ENCODE results near the gene MPPED1.
A peak's percentile ranks its signal among the peaks of the same experiment; 100 is the strongest.

MPPED1 gene

DNA sequence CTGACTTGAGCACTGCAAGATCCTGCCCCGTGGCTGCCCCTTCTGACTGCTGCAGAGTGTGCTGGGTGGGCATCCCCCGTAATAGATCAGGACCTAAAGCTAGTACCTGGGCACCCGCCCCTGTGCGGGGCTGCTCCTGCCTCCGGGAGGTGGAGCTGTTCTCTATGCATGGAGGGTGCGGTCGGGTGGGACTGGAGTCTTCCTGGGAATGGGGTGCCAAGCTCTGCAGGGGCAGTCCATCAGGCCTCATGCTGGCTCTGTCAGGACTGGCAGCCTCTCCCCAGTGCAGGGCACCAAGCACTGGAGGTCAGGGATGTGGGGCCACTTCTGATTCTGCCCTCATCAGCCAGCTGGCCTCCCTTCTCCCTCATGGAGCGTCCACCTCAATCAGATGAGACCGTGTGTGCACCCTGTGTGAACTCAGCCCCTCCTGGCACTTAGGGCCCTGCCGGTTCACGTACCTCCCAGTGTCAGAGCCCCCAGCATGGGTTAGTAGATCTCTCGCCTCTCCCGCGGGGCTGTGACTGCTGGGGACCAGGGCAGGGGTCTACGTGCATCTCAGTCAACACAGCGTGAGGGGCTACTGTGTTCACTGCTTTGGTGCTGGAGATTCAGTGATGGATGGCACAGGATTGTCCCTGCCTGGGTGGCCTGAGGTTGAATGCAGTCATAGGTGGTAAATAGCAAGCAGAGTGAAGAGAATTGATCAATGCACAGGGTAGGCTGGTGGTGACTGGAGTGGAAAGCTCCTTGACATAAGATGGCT, 30.8 kb downstream of the MPPED1 start:
- Histone ChIP-seq H3K9me3 (ENCODE audit: severe bottlenecking) (no peaks in the 10 kb centered on the region), H3K27ac (no peak overlapping the region), H3K36me3 (0 out of 2 replicates have a peak, but pooled peaks cover 1% of the 10 kb centered on the region), H3K27me3 (ENCODE audit: insufficient read depth, low read depth, severe bottlenecking) (no peaks in the 10 kb centered on the region), H3K4me3 (ENCODE audit: low read depth, low read length) (no peak overlapping the region)
- TF ChIP-seq, protein P1, sequence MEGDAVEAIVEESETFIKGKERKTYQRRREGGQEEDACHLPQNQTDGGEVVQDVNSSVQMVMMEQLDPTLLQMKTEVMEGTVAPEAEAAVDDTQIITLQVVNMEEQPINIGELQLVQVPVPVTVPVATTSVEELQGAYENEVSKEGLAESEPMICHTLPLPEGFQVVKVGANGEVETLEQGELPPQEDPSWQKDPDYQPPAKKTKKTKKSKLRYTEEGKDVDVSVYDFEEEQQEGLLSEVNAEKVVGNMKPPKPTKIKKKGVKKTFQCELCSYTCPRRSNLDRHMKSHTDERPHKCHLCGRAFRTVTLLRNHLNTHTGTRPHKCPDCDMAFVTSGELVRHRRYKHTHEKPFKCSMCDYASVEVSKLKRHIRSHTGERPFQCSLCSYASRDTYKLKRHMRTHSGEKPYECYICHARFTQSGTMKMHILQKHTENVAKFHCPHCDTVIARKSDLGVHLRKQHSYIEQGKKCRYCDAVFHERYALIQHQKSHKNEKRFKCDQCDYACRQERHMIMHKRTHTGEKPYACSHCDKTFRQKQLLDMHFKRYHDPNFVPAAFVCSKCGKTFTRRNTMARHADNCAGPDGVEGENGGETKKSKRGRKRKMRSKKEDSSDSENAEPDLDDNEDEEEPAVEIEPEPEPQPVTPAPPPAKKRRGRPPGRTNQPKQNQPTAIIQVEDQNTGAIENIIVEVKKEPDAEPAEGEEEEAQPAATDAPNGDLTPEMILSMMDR (IDR thresholded peaks at IDR 0.05; ENCODE audit: low read depth, low read length) = no peak
- DNase-seq = no peak

DNA sequence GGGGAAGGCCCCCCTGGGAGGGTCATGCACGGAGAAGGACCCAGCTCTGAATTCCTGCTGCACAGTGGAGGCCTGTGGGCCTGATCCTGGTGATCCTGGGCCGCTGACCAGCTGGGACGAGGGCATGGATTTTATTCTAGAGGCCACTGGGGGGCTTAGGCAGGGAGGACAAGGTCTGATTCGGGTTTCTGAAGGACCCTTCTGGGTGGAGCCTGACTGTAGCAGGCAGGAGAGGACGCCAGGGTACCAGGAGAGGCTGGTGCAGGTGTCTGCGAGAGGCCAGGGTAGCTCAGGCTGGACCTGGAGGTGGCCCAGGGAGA, 31.3 kb downstream of the MPPED1 start:
- no peak overlapping the region for H3K4me3 ChIP-seq (ENCODE audit: low read depth, low read length)
- TF ChIP-seq, protein P1 (IDR thresholded peaks at IDR 0.05; ENCODE audit: low read depth, low read length) = no peak

DNA sequence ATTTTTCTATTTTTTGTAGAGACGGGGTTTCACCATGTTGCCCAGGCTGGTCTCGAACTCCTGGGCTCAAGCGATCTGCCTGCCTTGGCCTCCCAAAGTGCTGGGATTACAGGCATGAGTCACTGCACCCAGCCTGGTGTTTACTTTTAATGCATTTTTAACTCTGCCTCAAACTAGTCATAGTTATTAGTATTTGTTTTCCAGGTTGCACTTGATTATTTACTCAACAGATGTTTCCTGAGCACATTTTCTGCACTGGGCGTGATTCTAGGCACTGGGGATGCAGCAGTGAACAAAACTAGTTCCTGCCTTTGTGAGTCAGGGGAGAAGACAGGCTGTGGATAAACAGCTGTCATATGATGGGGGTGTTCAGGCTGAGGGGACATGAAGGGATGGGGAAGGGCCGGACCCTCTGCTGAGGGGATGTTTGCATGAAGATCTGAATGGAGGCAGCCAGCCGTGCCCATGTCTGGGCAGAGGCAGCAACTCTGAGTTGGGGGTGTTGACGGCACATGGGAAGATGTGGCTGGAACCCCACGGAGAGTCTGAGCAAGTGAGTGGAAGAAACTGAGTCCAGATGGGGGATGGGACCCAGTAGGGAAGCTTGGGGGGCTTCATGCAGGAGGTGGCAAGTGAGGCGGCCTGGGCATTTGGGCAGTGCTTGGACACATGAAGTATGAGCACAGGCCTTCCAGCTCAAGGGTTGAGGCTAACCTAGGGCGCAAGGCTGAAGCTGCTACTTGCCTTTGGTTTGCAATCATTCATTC, 34.4 kb downstream of the MPPED1 start:
- DNase-seq = no peak
- no peaks in the 10 kb centered on the region for H3K9me3 ChIP-seq (ENCODE audit: severe bottlenecking)

More for the DNA sequence above, 31.3 kb downstream of the MPPED1 start:
- DNase-seq = no peak
- H3K36me3 ChIP-seq = no peaks in the 10 kb centered on the region
- no peaks in the 10 kb centered on the region for H3K9me3 ChIP-seq (ENCODE audit: severe bottlenecking)
- H3K27ac ChIP-seq = no peak overlapping the region
- no peaks in the 10 kb centered on the region for H3K27me3 ChIP-seq (ENCODE audit: insufficient read depth, low read depth, severe bottlenecking)

DNA sequence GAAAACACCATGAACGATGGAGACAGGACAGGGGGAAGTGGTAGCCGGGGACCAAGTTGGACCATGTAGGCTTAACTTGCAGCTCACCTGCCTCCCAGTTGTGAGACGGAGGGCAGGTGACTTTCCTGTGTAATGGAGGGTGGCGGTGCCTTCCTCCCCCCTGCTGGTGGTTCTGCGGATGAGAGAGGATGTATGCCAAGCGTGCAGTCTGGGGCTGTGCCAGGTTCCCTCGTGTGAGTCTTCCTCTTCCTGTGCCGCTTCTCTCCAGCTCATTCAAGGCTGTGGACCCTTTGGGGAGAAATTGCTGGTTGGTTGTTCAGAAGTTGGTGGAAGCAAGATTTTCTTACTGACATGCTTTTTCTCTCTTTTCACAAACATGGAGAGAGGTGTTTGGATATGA, 35.1 kb downstream of the MPPED1 start:
- Histone ChIP-seq H3K4me3 (ENCODE audit: low read depth, low read length) (no peak overlapping the region), H3K27ac (no peak overlapping the region), H3K36me3 (no peaks in the 10 kb centered on the region), H3K27me3 (ENCODE audit: insufficient read depth, low read depth, severe bottlenecking) (no peaks in the 10 kb centered on the region), H3K9me3 (ENCODE audit: severe bottlenecking) (no peaks in the 10 kb centered on the region)
- TF ChIP-seq, protein P1 (IDR thresholded peaks at IDR 0.05; ENCODE audit: low read depth, low read length) = no peak
- DNase-seq = no peak

More for the DNA sequence above, 34.4 kb downstream of the MPPED1 start:
- Histone ChIP-seq H3K4me3 (ENCODE audit: low read depth, low read length) (no peak overlapping the region), H3K27me3 (ENCODE audit: insufficient read depth, low read depth, severe bottlenecking) (no peaks in the 10 kb centered on the region), H3K27ac (no peak overlapping the region), H3K36me3 (no peaks in the 10 kb centered on the region)
- TF ChIP-seq, protein P1 (IDR thresholded peaks at IDR 0.05; ENCODE audit: low read depth, low read length) = no peak

DNA sequence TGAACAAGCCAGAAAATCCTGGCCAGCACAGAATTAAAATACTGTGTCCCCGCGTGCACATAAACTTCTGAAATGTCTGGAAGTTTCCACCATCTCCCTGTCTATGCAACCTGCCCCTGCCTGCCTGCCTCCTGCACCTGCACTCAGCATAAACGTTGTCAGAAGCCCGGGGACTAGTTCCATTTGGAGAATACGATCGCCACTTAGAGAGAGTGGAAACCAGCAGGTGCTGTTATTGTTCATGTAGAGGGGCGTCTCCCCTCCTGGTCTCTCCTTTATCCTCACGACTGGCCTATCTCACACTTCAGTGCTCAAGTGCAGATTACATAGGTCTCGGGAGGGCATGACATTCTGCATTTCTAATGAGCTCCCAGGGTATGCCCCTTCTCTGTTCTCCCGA, 35.6 kb downstream of the MPPED1 start:
- DNase-seq = peak; percentile 28
- H3K27me3 ChIP-seq (ENCODE audit: insufficient read depth, low read depth, severe bottlenecking) = no peaks in the 10 kb centered on the region
- H3K9me3 ChIP-seq (ENCODE audit: severe bottlenecking) = no peaks in the 10 kb centered on the region
- no peak overlapping the region for H3K27ac ChIP-seq
- no peaks in the 10 kb centered on the region for H3K36me3 ChIP-seq
- TF ChIP-seq, protein P1 (IDR thresholded peaks at IDR 0.05; ENCODE audit: low read depth, low read length) = no peak
- no peak overlapping the region for H3K4me3 ChIP-seq (ENCODE audit: low read depth, low read length)

Measured in WERI-Rb-1 (cell line).